ENCODE measurements around the gene CIB4. TPM values are rescaled to one million over a fixed set of nuclear protein-coding genes. Genes with fewer than 3 reads are reported as not detected.

The CIB4 gene
- total and polyA plus RNA-seq, 2 experiments from 2014 or later, result not detected

DNA sequence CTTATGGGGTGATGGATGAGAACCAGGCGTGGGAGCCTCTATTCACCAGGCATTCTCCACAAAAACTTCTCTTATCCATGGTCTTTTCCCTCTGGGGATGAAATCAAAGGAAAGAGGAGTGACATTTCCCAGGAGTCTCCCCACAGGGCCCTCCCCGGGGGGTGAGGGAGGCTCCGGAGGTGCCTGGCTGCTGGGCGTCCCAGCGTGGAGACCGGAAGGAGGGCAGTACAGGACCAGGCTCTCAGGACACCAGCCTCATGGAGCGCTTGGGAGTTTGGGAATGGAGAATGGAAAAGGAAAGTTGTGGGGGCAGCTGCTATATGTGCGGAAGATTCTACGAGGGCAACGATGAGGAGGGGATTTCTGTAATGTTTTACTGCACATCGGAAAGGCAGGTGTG is 22.1 kb downstream of the CIB4 start:
- Histone ChIP-seq H3K4me3 (no peak overlapping the region), H3K9me3 (ENCODE audit: low read depth) (no peaks in the 10 kb centered on the region), H3K27me3 (peaks cover 6% of the 10 kb centered on the region), H3K4me1 (ENCODE audit: low read depth) (peaks cover 7% of the 10 kb centered on the region), H3K36me3 (no peaks in the 10 kb centered on the region), H3K27ac (no peak overlapping the region)
- TF ChIP-seq, protein P1, sequence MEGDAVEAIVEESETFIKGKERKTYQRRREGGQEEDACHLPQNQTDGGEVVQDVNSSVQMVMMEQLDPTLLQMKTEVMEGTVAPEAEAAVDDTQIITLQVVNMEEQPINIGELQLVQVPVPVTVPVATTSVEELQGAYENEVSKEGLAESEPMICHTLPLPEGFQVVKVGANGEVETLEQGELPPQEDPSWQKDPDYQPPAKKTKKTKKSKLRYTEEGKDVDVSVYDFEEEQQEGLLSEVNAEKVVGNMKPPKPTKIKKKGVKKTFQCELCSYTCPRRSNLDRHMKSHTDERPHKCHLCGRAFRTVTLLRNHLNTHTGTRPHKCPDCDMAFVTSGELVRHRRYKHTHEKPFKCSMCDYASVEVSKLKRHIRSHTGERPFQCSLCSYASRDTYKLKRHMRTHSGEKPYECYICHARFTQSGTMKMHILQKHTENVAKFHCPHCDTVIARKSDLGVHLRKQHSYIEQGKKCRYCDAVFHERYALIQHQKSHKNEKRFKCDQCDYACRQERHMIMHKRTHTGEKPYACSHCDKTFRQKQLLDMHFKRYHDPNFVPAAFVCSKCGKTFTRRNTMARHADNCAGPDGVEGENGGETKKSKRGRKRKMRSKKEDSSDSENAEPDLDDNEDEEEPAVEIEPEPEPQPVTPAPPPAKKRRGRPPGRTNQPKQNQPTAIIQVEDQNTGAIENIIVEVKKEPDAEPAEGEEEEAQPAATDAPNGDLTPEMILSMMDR (IDR thresholded peaks at IDR 0.05; ENCODE audit: low read depth, low read length), result no peak
- DNase-seq (ENCODE audit: low read depth in 1 of 2, low spot score in 1 of 2), result no peak

DNA sequence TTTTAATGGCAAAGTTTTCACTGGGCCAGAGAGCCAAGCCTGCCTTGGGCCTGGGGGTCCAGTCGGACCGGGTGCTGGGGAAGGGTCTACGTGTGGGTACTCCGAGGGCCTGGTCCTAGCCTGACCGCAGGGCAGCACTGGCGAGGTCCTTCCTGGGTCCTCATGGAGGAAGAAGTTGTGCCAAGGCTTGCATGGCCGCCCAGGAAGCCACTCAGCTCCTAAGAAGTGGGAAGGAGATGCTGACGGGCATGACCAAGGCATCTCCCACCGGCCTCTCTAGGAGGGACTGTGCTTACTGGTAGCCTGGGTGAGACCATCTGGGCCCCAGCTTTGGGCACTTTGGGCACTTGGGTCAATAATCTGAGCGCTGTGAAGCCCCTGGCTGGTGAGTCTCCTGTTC is 22.6 kb downstream of the CIB4 start:
- H3K27me3 ChIP-seq, result peaks cover 6% of the 10 kb centered on the region
- peaks cover 12% of the 10 kb centered on the region for H3K4me1 ChIP-seq (ENCODE audit: low read depth)
- H3K4me3 ChIP-seq, result no peak overlapping the region
- TF ChIP-seq, protein P1 (IDR thresholded peaks at IDR 0.05; ENCODE audit: low read depth, low read length), result no peak
- H3K36me3 ChIP-seq, result no peaks in the 10 kb centered on the region
- no peak overlapping the region for H3K27ac ChIP-seq
- no peak for DNase-seq (ENCODE audit: low read depth in 1 of 2, low spot score in 1 of 2)
- H3K9me3 ChIP-seq (ENCODE audit: low read depth), result no peaks in the 10 kb centered on the region

DNA sequence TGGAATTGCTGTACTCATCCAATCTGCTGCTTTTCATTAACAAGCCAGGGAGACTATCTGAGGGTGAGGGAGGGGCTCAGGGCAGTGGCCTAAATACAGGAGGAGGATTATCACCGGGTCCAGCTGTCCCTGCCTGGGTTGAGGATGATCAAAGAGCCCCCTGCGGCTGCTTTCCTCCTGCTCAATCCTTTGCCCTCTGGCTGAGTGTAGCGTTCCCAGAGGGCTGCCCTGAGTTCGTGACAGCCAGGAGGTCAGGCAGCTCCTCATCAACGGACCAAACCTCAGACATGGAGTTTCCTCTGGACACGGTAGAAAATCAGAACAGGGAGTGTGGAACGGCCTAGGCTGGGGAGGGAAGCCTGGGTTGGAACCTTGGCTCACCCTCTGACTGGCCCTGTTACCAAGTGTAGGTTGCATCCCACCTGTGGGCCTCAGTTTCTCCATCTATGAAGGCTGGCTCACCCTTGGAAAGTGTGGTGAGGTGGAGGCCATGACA is 23.5 kb downstream of the CIB4 start:
- TF ChIP-seq, protein P1 (IDR thresholded peaks at IDR 0.05; ENCODE audit: low read depth, low read length), result no peak
- Histone ChIP-seq H3K4me1 (ENCODE audit: low read depth) (peaks cover 18% of the 10 kb centered on the region), H3K36me3 (no peaks in the 10 kb centered on the region), H3K4me3 (no peak overlapping the region), H3K27ac (no peak overlapping the region), H3K27me3 (peaks cover 6% of the 10 kb centered on the region), H3K9me3 (ENCODE audit: low read depth) (no peaks in the 10 kb centered on the region)
- no peak for DNase-seq (ENCODE audit: low read depth in 1 of 2, low spot score in 1 of 2)

DNA sequence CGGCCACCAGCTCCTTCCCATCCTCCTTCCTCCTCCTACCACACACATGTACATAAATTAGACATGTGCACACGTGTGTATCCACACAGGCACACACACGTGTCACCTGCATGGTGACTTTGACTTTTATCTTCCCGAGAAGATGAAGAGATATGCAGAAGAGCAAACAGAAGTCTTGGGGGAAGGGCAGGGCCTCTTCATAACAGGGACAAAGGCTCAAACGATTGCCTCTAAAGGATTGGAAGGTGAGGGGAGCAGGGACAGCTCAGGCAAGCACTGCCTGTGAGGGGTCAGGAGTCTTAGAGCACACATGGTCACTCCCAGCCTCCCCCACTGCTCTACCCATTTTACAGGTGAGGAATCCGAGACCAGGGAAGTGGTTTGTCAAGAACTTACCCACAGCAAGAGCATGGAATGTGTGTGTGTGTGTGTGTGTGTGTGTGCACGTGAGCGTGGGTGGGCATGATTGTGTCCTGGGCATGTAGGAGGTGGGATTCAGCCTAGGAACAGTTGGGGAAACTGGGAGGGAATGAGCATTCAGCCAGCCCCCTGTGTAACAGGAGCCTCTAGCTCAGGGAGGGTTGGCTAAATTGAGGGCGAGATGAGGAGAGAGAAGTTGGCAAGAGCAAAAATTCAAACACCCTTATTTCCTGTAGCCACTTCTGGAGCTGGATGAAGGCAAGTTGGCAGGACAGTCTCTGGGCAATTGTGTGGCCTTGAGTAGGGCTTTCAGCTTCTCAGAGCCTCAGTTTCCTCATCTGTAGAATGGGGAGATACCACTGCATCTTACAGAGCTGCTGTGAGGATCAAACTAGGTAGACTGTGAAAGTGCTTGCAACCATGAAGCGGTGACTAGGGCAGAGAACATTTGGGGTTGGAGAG is 24.2 kb downstream of the CIB4 start:
- Histone ChIP-seq H3K9me3 (ENCODE audit: low read depth) (no peaks in the 10 kb centered on the region), H3K27me3 (peaks cover 6% of the 10 kb centered on the region), H3K4me3 (no peak overlapping the region), H3K4me1 (ENCODE audit: low read depth) (peaks cover 18% of the 10 kb centered on the region), H3K36me3 (no peaks in the 10 kb centered on the region), H3K27ac (no peak overlapping the region)
- no peak for DNase-seq (ENCODE audit: low read depth in 1 of 2, low spot score in 1 of 2)
- TF ChIP-seq, protein P1 (IDR thresholded peaks at IDR 0.05; ENCODE audit: low read depth, low read length), result no peak

DNA sequence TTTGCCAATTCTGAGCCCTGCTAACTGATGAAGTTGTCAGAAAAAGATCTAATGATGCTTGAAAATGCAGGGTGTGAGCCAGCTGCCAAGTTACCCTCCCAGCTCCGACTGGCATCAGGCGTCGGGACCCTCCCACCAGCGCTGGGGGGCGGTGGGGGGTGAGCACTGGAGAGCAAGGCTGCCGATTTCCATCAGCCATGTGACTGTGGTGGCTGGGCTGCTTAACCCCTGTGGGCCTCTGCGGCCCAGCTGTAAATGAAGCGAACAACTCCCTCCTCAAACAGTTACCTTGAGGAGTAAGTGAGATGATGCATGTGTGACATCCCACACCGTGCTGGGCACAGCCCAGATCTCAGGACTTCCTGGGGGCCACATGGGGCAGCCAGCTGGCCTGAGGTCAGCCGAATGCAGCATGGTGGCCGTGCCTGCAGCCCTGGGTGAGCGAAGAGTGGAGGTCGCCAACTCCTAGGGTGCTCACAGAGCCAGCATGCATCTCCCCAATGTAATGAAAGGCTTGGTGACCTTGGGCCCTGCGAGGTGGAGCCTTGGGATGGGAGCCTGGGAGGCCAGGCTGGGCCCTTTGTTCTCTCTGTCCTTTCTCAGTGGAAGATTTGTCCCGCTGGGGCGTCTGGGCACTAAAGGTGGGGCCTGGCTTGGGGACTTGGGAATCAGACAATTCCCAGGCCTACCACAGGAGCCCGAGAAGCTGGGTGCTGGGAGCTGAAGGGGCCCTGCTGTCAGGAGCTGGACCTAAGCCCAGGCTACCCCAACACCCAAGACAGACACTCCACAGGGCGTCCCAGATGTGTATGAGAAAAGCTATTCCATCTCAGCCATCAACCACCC is 25.1 kb downstream of the CIB4 start:
- Histone ChIP-seq H3K4me3 (no peak overlapping the region), H3K4me1 (ENCODE audit: low read depth) (peaks cover 18% of the 10 kb centered on the region)
- no peak for DNase-seq (ENCODE audit: low read depth in 1 of 2, low spot score in 1 of 2)

More for the DNA sequence above, 25.1 kb downstream of the CIB4 start:
- TF ChIP-seq, protein P1 (IDR thresholded peaks at IDR 0.05; ENCODE audit: low read depth, low read length), result no peak
- no peaks in the 10 kb centered on the region for H3K36me3 ChIP-seq
- H3K27ac ChIP-seq, result no peak overlapping the region
- peaks cover 6% of the 10 kb centered on the region for H3K27me3 ChIP-seq
- no peaks in the 10 kb centered on the region for H3K9me3 ChIP-seq (ENCODE audit: low read depth)

All from cardiac muscle cell (in vitro differentiated cells and primary cell).